ENCODE measurements around the gene BGN.

- TF ChIP-seq CTCF (IDR thresholded peaks at IDR 0.05; ENCODE audit: low read depth, low read length), result no peak
- TF ChIP-seq EZH2phosphoT487 (IDR thresholded peaks at IDR 0.05; ENCODE audit: low read depth), result no peak
These were observed 18.0 kb upstream of the BGN start for GRCh38 chrX:153476666-153477363.
